Measurements from ENCODE around the gene AMIGO3. TPM values are rescaled to one million over a fixed set of nuclear protein-coding genes. Genes with fewer than 3 reads are reported as not detected.

Gene AMIGO3
- total and polyA plus RNA-seq, 2 of the 8 experiments (the other 6 are each of a cell fraction or from before 2014, with no cell fraction given), result 1.6 to 8.8 TPM

DNA sequence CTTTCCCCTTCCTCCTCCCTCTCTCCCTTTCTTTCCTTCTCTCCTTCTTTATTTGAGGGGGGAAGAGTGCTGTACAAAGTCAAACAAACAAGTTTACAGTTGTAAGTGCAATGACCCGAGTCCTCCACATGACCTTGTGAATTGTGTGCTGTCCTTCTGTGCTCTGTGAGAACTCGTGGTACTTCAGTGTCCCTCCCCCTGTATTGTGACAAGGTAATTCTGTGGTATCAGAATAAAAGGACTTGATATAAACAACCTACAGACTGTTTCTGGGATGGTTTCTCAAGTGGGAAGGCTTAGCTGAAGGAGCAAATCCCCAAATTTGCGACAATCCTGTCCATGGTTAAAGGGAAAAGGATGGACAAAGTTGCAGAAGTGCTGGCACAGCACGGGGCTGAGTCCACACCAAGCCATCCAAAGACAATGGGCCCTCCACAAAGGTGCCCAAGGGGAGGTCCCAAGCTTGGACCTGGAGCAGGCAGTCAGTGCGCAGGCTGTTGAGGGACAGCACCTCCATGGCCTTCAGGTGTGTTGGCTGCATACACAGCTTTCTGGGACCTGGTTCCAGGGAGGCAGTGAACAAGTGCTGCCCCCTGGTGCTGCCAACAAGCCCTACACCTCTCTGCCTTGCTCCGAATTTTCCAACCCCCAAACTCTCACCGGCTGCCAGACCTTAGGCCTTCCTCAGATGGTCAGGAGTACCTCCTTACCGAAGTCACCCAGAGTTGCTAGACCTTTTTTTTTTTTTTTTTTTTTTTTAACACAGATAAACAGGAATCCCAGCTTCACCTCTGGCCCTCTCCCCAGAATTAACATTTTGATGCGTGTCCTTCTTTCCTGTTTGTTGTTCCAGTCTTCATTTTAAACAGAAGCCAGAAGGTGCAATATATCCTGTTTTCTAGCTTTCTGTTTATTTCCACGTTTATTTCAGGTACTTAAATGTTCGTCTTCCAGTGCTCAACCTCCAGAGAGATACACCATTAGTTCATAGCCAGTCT, 47.9 kb downstream of the AMIGO3 start:
- DNase-seq (ENCODE audit: low read depth in 1 of 2, low spot score in 2 of 2), result peak; percentile 70 to 90
- POLR2A ChIA-PET (ENCODE audit: partially characterized antibody), result interaction anchor here (0.6 to 3.0 kb wide), 7 partner anchors 17 to 188 kb away, joined by 3 to 21 read pairs (median 3); no protein-coding TSS in a partner anchor
- H3K27ac ChIP-seq (ENCODE audit: low read depth, low read length), result no peak overlapping the region
- no peak overlapping the region for H2BK5ac ChIP-seq (ENCODE audit: low read depth, low read length)
- H3K4me3 ChIP-seq (ENCODE audit: extremely low read depth in 1 of 4, insufficient read depth in 2 of 4, low read depth in 3 of 4, low read length in 4 of 4), result no peak overlapping the region
- WGBS, 2 experiments (ENCODE audit: extremely low coverage in 1 of 2, insufficient coverage in 1 of 2, insufficient read length in 1 of 2, insufficient replicate concordance in 2 of 2, low coverage in 1 of 2, low lambda C conversion rate in 2 of 2, missing lambda C conversion rate in 1 of 2), result 64% methylated on average over 10 of the region's 11 CpGs; no CpG with 5 or more reads in 1 of the 2 experiments
- no peak overlapping the region for H2AK5ac ChIP-seq (ENCODE audit: low read depth, low read length)
- H3K9ac ChIP-seq (replicated peaks in 1 of 4; ENCODE audit: extremely low read depth in 1 of 4, low read depth in 3 of 4, low read length in 3 of 4), result no peak overlapping the region; a peak in 2 of 7 replicates
- H3K27me3 ChIP-seq (replicated peaks in 1 of 4; ENCODE audit: control insufficient read depth in 3 of 4, extremely low read depth in 1 of 4, insufficient read depth in 3 of 4, low read length in 3 of 4), result no peaks in the 10 kb centered on the region; a peak in 1 of 7 replicates
- peaks cover 8% of the 10 kb centered on the region; the same call in 1 of the 2 replicates for H3K79me1 ChIP-seq (ENCODE audit: low read depth, low read length)
- CTCF ChIA-PET (ENCODE audit: partially characterized antibody), result interaction anchor here (0.6 to 5.4 kb wide), 40 partner anchors 8 to 416 kb away, joined by 3 to 159 read pairs (median 4); partner anchors contain the start of gene BSN
- no peak overlapping the region for H4K8ac ChIP-seq (ENCODE audit: extremely low read depth, insufficient read depth, low read length)
- no peaks in the 10 kb centered on the region for H3K9me3 ChIP-seq (ENCODE audit: insufficient read depth in 2 of 2, low read depth in 1 of 2, low read length in 1 of 2)
- peaks cover 0 to 17% of the 10 kb centered on the region in 2 experiments; a peak in 1 of 4 replicates for H3K79me2 ChIP-seq (ENCODE audit: control insufficient read depth in 1 of 2, insufficient read depth in 2 of 2, low read length in 2 of 2)
- H3K4ac ChIP-seq (replicated peaks; ENCODE audit: insufficient read length, low read depth, low read length), result no peak overlapping the region
- H4K20me1 ChIP-seq (replicated peaks in 1 of 2; ENCODE audit: control insufficient read depth in 1 of 2, insufficient read depth in 2 of 2, low read length in 2 of 2), result peaks cover 0 to 5% of the 10 kb centered on the region in 2 experiments
- H3K23me2 ChIP-seq (ENCODE audit: low read depth, low read length), result peaks cover 13% of the 10 kb centered on the region; the same call in 1 of the 2 replicates
- H2AFZ ChIP-seq (ENCODE audit: low read length), result no peak overlapping the region
- H2BK12ac ChIP-seq (ENCODE audit: low read depth, low read length), result no peak overlapping the region
- H4K91ac ChIP-seq (replicated peaks; ENCODE audit: insufficient read length, low read length), result no peak overlapping the region
- H3K14ac ChIP-seq (ENCODE audit: insufficient read length), result no peak overlapping the region
- H3K56ac ChIP-seq (replicated peaks; ENCODE audit: insufficient read length, low read depth, low read length), result no peak overlapping the region
- no peak overlapping the region for H2BK20ac ChIP-seq (ENCODE audit: low read length)
- FAIRE-seq, result peak; percentile 94
- no peak overlapping the region for H3K4me2 ChIP-seq (ENCODE audit: insufficient read depth in 1 of 2, low read depth in 2 of 2, low read length in 2 of 2)
- H4K5ac ChIP-seq (ENCODE audit: insufficient read length, low read depth, low read length), result no peak overlapping the region
- H3K23ac ChIP-seq (ENCODE audit: insufficient read length), result no peak overlapping the region
- H2BK15ac ChIP-seq (ENCODE audit: low read length), result no peak overlapping the region
- H3K36me3 ChIP-seq (ENCODE audit: control insufficient read depth in 2 of 4, insufficient read depth in 4 of 4, low read length in 3 of 4), result peaks cover 3 to 10% (median 7%) of the 10 kb centered on the region in 4 experiments; a peak in 7 of 8 replicates
- H3K18ac ChIP-seq (ENCODE audit: extremely low read depth, low read length), result no peak overlapping the region
- H3K4me1 ChIP-seq (replicated peaks in 1 of 4; ENCODE audit: control insufficient read depth in 3 of 4, insufficient read depth in 4 of 4, low read length in 3 of 4), result peaks cover 0 to 10% (median 6%) of the 10 kb centered on the region in 4 experiments; a peak in 4 of 7 replicates
- H2BK120ac ChIP-seq (replicated peaks; ENCODE audit: low read depth, low read length), result no peak overlapping the region
- TF ChIP-seq NANOG (IDR thresholded peaks at IDR 0.05; ENCODE audit: insufficient read depth, low read depth, low read length, poor library complexity, severe bottlenecking) (no peak), ASH2L (IDR thresholded peaks at IDR 0.05; ENCODE audit: low read length) (no peak), POLR2A (IDR thresholded peaks at IDR 0.05; ENCODE audit: control extremely low read depth in 1 of 2, low read depth in 2 of 2, low read length in 2 of 2) (no peak; a peak in 1 of 3 replicates), JUND (IDR thresholded peaks at IDR 0.05; ENCODE audit: low read length) (peak; percentile 22; the same call in 1 of the 2 replicates), SIN3A (conservative IDR thresholded peaks at IDR 0.05 in 1 of 2, IDR thresholded peaks at IDR 0.05 in 1 of 2; ENCODE audit: low read depth in 1 of 2, low read length in 2 of 2) (peak in 1 of 2 experiments; percentile 58; a peak in 1 of 4 replicates), EGR1 (IDR thresholded peaks at IDR 0.05; ENCODE audit: borderline replicate concordance, low read depth, low read length) (no peak), RFX5 (IDR thresholded peaks at IDR 0.05; ENCODE audit: borderline replicate concordance, low read depth, low read length) (no peak)
- TF ChIP-seq, protein P1, sequence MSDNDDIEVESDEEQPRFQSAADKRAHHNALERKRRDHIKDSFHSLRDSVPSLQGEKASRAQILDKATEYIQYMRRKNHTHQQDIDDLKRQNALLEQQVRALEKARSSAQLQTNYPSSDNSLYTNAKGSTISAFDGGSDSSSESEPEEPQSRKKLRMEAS (IDR thresholded peaks at IDR 0.05), result peak; percentile 40; the same call in 1 of the 2 replicates
- TF ChIP-seq, protein P2, sequence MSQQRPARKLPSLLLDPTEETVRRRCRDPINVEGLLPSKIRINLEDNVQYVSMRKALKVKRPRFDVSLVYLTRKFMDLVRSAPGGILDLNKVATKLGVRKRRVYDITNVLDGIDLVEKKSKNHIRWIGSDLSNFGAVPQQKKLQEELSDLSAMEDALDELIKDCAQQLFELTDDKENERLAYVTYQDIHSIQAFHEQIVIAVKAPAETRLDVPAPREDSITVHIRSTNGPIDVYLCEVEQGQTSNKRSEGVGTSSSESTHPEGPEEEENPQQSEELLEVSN (IDR thresholded peaks at IDR 0.05), result no peak
